SU-DHL-6 (cell line): Measurements from ENCODE around the gene TGFB1.

ENCODE experiments used
- H2AFZ ChIP-seq: fragments of 200-600 bp; sonication (generic); 2 replicates; pipeline ENCODE4 v1.6.1; 2014; ENCODE audit warnings: low read depth, mild to moderate bottlenecking, moderate library complexity, mixed read lengths, antibody characterized with exemption, low read length; ENCODE audit not compliant: severe bottlenecking
- H3F3A ChIP-seq: fragments of 200-600 bp; shearing (Covaris generic); 2 replicates; pipeline ENCODE4 v1.6.0; 2016; ENCODE audit warnings: antibody characterized with exemption, mild to moderate bottlenecking; ENCODE audit not compliant: insufficient read depth
- H3K27ac ChIP-seq: fragments of 200-600 bp; sonication (generic); 2 replicates; pipeline ENCODE4 v1.5.1; 2016; ENCODE audit warnings: low read depth, mild to moderate bottlenecking, low read length, moderate library complexity, mixed read lengths
- H3K27me3 ChIP-seq: fragments of 200-600 bp; sonication (generic), shearing (Covaris generic); 2 replicates; pipeline ENCODE4 v1.6.0; 2014; ENCODE audit warnings: mild to moderate bottlenecking, low read length
- H3K36me3 ChIP-seq: fragments of 200-600 bp; sonication (generic); 2 replicates; pipeline ENCODE4 v1.6.1; 2014; ENCODE audit warnings: mild to moderate bottlenecking, low read length, mixed read lengths
- H3K4me2 ChIP-seq: fragments of 300-600, 200-600 bp; shearing (Covaris generic), sonication (generic); 2 replicates; pipeline ENCODE4 v1.6.0; 2014; ENCODE audit warnings: low read length, low read depth, mild to moderate bottlenecking; ENCODE audit not compliant: poor library complexity, severe bottlenecking
- H3K4me3 ChIP-seq: fragments of 200-600 bp; sonication (generic); 2 replicates; pipeline ENCODE4 v1.5.1; 2014; ENCODE audit warnings: antibody characterized with exemption, low read length, mild to moderate bottlenecking, mixed read lengths; ENCODE audit not compliant: insufficient read depth, poor library complexity, severe bottlenecking
- H3K79me2 ChIP-seq: fragments of 200-600 bp; sonication (generic); 2 replicates; pipeline ENCODE4 v1.6.1; 2014; ENCODE audit warnings: mild to moderate bottlenecking, low read length, moderate library complexity; ENCODE audit not compliant: insufficient read depth
- H3K9ac ChIP-seq: fragments of 200-600 bp; sonication (generic); 2 replicates; pipeline ENCODE4 v1.7.0; 2014; ENCODE audit warnings: mild to moderate bottlenecking, low read length
- H3K9me2 ChIP-seq: fragments of 200-600 bp; sonication (generic); replicated peaks from 2 replicates; pipeline ENCODE4 v1.6.1; 2014; ENCODE audit warnings: low read length; ENCODE audit not compliant: insufficient read depth
- H3K9me3 ChIP-seq: fragments of 200-600 bp; sonication (generic); 2 replicates; pipeline ENCODE4 v1.6.1; 2014; ENCODE audit warnings: low read length, mixed read lengths; ENCODE audit not compliant: insufficient read depth
- H4K20me1 ChIP-seq: fragments of 200-600 bp; sonication (generic); 2 replicates; pipeline ENCODE4 v1.6.1; 2014; ENCODE audit warnings: low read depth, mild to moderate bottlenecking, antibody characterized with exemption, low read length, moderate library complexity, mixed read lengths
- CTCF ChIP-seq: fragments of 200-600 bp; sonication (generic); IDR thresholded peaks from one replicate; pipeline ENCODE4 v1.5.1; 2017; ENCODE audit warnings: antibody characterized with exemption, mild to moderate bottlenecking, low read length, moderate library complexity; ENCODE audit not compliant: insufficient read depth, poor library complexity, severe bottlenecking
- EZH2phosphoT487 ChIP-seq: fragments of 200-600 bp; sonication (generic), shearing (Covaris generic); conservative IDR thresholded peaks from 2 replicates; pipeline ENCODE4 v1.6.1; 2018; ENCODE audit warnings: mild to moderate bottlenecking, antibody characterized with exemption, low read length, moderate library complexity, mixed read lengths

Gene TGFB1

GRCh38 chr19:41305927-41306793, 47.6 kb downstream of the TGFB1 start:
- H4K20me1 ChIP-seq: no peaks in the 10 kb centered on the region
- TF ChIP-seq CTCF (no peak), EZH2phosphoT487 (no peak)
- H3K9ac ChIP-seq: no peak overlapping the region
- H3K4me3 ChIP-seq: no peak overlapping the region
- no peaks in the 10 kb centered on the region for H3K27me3 ChIP-seq
- H3K9me3 ChIP-seq: no peaks in the 10 kb centered on the region
- H2AFZ ChIP-seq: no peak overlapping the region
- H3K36me3 ChIP-seq: peaks cover 27% of the 10 kb centered on the region
- no peak overlapping the region for H3K4me2 ChIP-seq
- no peaks in the 10 kb centered on the region for H3K9me2 ChIP-seq
- H3K79me2 ChIP-seq: peaks cover 8% of the 10 kb centered on the region
- H3K27ac ChIP-seq: no peak overlapping the region
- peaks cover 35% of the 10 kb centered on the region for H3F3A ChIP-seq

GRCh38 chr19:41304706-41305483, 48.8 kb downstream of the TGFB1 start:
- H2AFZ ChIP-seq: no peak overlapping the region
- H3K9me3 ChIP-seq: no peaks in the 10 kb centered on the region
- H3K9me2 ChIP-seq: no peaks in the 10 kb centered on the region
- no peak overlapping the region for H3K9ac ChIP-seq
- H3K79me2 ChIP-seq: no peaks in the 10 kb centered on the region
- peaks cover 27% of the 10 kb centered on the region for H3K36me3 ChIP-seq
- no peaks in the 10 kb centered on the region for H3K27me3 ChIP-seq
- no peaks in the 10 kb centered on the region for H4K20me1 ChIP-seq
- peaks cover 35% of the 10 kb centered on the region for H3F3A ChIP-seq
- TF ChIP-seq CTCF (no peak), EZH2phosphoT487 (no peak)
- H3K4me2 ChIP-seq: no peak overlapping the region
- H3K4me3 ChIP-seq: no peak overlapping the region
- H3K27ac ChIP-seq: no peak overlapping the region

- no peak overlapping the region for H3K9ac ChIP-seq
- H3K9me2 ChIP-seq: no peaks in the 10 kb centered on the region
- H3F3A ChIP-seq: peaks cover 29% of the 10 kb centered on the region
- H3K79me2 ChIP-seq: no peaks in the 10 kb centered on the region
- H3K4me2 ChIP-seq: no peak overlapping the region
- no peaks in the 10 kb centered on the region for H3K27me3 ChIP-seq
- no peaks in the 10 kb centered on the region for H3K9me3 ChIP-seq
- H2AFZ ChIP-seq: no peak overlapping the region
- TF ChIP-seq CTCF (no peak), EZH2phosphoT487 (no peak)
- no peak overlapping the region for H3K27ac ChIP-seq
- no peak overlapping the region for H3K4me3 ChIP-seq
- H3K36me3 ChIP-seq: peaks cover 27% of the 10 kb centered on the region
- H4K20me1 ChIP-seq: no peaks in the 10 kb centered on the region
Observed at GRCh38 chr19:41303954-41304353, 49.8 kb downstream of the TGFB1 start.
